ENCODE data around the gene CCHCR1. TPM values are rescaled to one million over a fixed set of nuclear protein-coding genes. Genes with fewer than 3 reads are reported as not detected.
A peak's percentile ranks its signal among the peaks of the same experiment; 100 is the strongest.

CCHCR1 gene
- polyA plus RNA-seq, 2 of the 4 experiments (the other 2 are of a cell fraction): 7.4 to 15.3 TPM

DNA sequence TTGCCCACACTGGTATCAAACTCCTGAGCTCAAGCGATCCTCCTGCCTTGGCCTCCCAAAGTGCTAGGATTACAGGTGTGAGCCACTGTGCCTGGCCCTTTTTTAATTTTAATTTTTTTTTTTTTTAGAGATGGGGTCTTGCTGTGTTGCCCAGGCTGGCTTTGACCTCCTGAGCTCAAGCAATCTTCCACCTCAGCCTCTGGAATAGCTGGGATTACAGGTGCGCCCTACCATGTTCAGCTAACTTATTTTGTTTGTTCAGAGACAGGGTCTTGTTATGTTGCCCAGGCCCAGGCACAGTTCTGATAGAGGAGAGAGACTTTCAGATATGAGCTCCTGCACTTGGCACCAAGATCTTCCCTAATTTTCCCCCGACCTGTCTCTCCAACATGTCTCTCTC is 26.9 kb downstream of the CCHCR1 start:
- WGBS (ENCODE audit: missing lambda C conversion rate): 78% methylated on average over 3 of the region's 3 CpGs
- TF ChIP-seq POLR2AphosphoS2 (conservative IDR thresholded peaks at IDR 0.05; ENCODE audit: low read length): no peak
- TF ChIP-seq HOXB13 (CRISPR knock-in tag; IDR thresholded peaks at IDR 0.05; ENCODE audit: low read depth): no peak
- TF ChIP-seq ELK1 (IDR thresholded peaks at IDR 0.05; ENCODE audit: low read depth, low read length): no peak
- TF ChIP-seq ZFP36 (IDR thresholded peaks at IDR 0.05; ENCODE audit: borderline replicate concordance, partially characterized antibody): no peak
- TF ChIP-seq CBX2 (IDR thresholded peaks at IDR 0.05; ENCODE audit: borderline replicate concordance, low read depth): no peak
- TF ChIP-seq FOSL2 (IDR thresholded peaks at IDR 0.05): no peak
- TF ChIP-seq FOSL2 (CRISPR knock-in tag; IDR thresholded peaks at IDR 0.05): no peak
- TF ChIP-seq CTCF (IDR thresholded peaks at IDR 0.05): no peak
- TF ChIP-seq EHF (CRISPR knock-in tag; IDR thresholded peaks at IDR 0.05): no peak
- TF ChIP-seq RAD21 (conservative IDR thresholded peaks at IDR 0.05 in 1 of 2, IDR thresholded peaks at IDR 0.05 in 1 of 2): no peak
- no peak for TF ChIP-seq RFX5 (IDR thresholded peaks at IDR 0.05)
- no peak for TF ChIP-seq HDAC2 (IDR thresholded peaks at IDR 0.05)
- Histone ChIP-seq H3K4me1 (peaks cover 9% of the 10 kb centered on the region), H3K4me3 (no peak overlapping the region), H3K27ac (no peak overlapping the region), H3K4me2 (no peak overlapping the region), H3K9me3 (no peaks in the 10 kb centered on the region)
- ATAC-seq (no peak), DNase-seq (ENCODE audit: low read depth in 1 of 2, low spot score in 1 of 2) (no peak), FAIRE-seq (no peak)
- ChIA-PET POLR2A (no interaction called here), CTCF (interaction anchor here (1.0 to 7.0 kb wide), 9 partner anchors 10 to 236 kb away, joined by 3 to 46 read pairs (median 4); no protein-coding TSS in a partner anchor)

GRCh38 chr6:31129130-31129529 is 28.5 kb downstream of the CCHCR1 start:
- peaks cover 19% of the 10 kb centered on the region for H3K4me1 ChIP-seq
- H3K27ac ChIP-seq: no peak overlapping the region
- no peak for FAIRE-seq
- ATAC-seq: no peak
- no peaks in the 10 kb centered on the region for H3K9me3 ChIP-seq
- CTCF ChIA-PET: interaction anchor here (0.6 to 7.0 kb wide), 25 partner anchors 8 to 352 kb away, joined by 3 to 46 read pairs (median 4); partner anchors contain the start of genes PSORS1C1, PSORS1C2 and VARS2
- POLR2A ChIA-PET: no interaction called here
- no peak overlapping the region for H3K4me2 ChIP-seq
- TF ChIP-seq HOXB13 (CRISPR knock-in tag; IDR thresholded peaks at IDR 0.05; ENCODE audit: low read depth) (no peak), MAZ (IDR thresholded peaks at IDR 0.05; ENCODE audit: borderline replicate concordance, low read depth, low read length) (no peak)
- WGBS (ENCODE audit: missing lambda C conversion rate): 42% methylated on average over 4 of the region's 4 CpGs
- no peak for DNase-seq (ENCODE audit: low read depth in 1 of 2, low spot score in 1 of 2)
- H3K4me3 ChIP-seq: no peak overlapping the region

- TF ChIP-seq HEYL (CRISPR knock-in tag; IDR thresholded peaks at IDR 0.05) (no peak), SMC3 (IDR thresholded peaks at IDR 0.05) (peak; percentile 42), RAD21 (conservative IDR thresholded peaks at IDR 0.05 in 1 of 2, IDR thresholded peaks at IDR 0.05 in 1 of 2) (peak; percentile 42 to 51; a peak in 3 of 5 replicates), CTCF (IDR thresholded peaks at IDR 0.05) (peak; percentile 63), GATA3 (IDR thresholded peaks at IDR 0.05; ENCODE audit: borderline replicate concordance) (no peak), NFE2L2 (conservative IDR thresholded peaks at IDR 0.05; ENCODE audit: low read length) (no peak), ZFP36 (IDR thresholded peaks at IDR 0.05; ENCODE audit: borderline replicate concordance, partially characterized antibody) (no peak), SREBF2 (IDR thresholded peaks at IDR 0.05) (no peak)
- 2% methylated on average over 8 of the region's 8 CpGs for WGBS (ENCODE audit: missing lambda C conversion rate)
- DNase-seq (ENCODE audit: low read depth in 1 of 2, low spot score in 1 of 2): peak; percentile 37 to 39
- FAIRE-seq: no peak
- Histone ChIP-seq H3K4me1 (peaks cover 23% of the 10 kb centered on the region), H3K27ac (no peak overlapping the region), H3K4me3 (no peak overlapping the region), H3K4me2 (no peak overlapping the region), H3K9me3 (no peaks in the 10 kb centered on the region)
- CTCF ChIA-PET: interaction anchor here (0.6 to 7.0 kb wide), 27 partner anchors 7 to 744 kb away, joined by 3 to 46 read pairs (median 4); partner anchors contain the start of genes PSORS1C1, PSORS1C2 and VARS2
- POLR2A ChIA-PET: no interaction called here
- peak in 1 of 2 experiments; percentile 71; a peak in 4 of 6 replicates for ATAC-seq
These were observed 29.4 kb downstream of the CCHCR1 start for GRCh38 chr6:31128093-31128676.
